Measurements from ENCODE around the gene CUEDC1. TPM values are rescaled to one million over a fixed set of nuclear protein-coding genes. Genes with fewer than 3 reads are reported as not detected.

The CUEDC1 gene
- total RNA-seq, 2 experiments from 2014 or later: 0.29 to 0.40 TPM

- DNase-seq: no peak
- TF ChIP-seq CTCF (IDR thresholded peaks at IDR 0.05): no peak
- Mint-ChIP-seq H3K36me3 (ENCODE audit: low read depth) (no peaks in the 10 kb centered on the region), H3K27me3 (peaks cover 39% of the 10 kb centered on the region), H3K9me3 (no peaks in the 10 kb centered on the region), H3K4me3 (no peak overlapping the region), H3K4me1 (ENCODE audit: low read depth) (peaks cover 12% of the 10 kb centered on the region), H3K27ac (no peak overlapping the region)
- CTCF ChIA-PET: interaction anchor here (1.1 to 3.2 kb wide), 3 partner anchors 19 to 142 kb away, joined by 3 to 10 read pairs (median 8); no protein-coding TSS in a partner anchor
- no peak for ATAC-seq
- intact Hi-C loops (cut with micrococcal nuclease): no loop called here
- POLR2A ChIA-PET: interaction anchor here (0.6 to 1.0 kb wide), 3 partner anchors 45 to 666 kb away, joined by 3 to 4 read pairs (median 3); no protein-coding TSS in a partner anchor
Measured at GRCh38 chr17:57814421-57814820, 140.8 kb downstream of the CUEDC1 start.

DNA sequence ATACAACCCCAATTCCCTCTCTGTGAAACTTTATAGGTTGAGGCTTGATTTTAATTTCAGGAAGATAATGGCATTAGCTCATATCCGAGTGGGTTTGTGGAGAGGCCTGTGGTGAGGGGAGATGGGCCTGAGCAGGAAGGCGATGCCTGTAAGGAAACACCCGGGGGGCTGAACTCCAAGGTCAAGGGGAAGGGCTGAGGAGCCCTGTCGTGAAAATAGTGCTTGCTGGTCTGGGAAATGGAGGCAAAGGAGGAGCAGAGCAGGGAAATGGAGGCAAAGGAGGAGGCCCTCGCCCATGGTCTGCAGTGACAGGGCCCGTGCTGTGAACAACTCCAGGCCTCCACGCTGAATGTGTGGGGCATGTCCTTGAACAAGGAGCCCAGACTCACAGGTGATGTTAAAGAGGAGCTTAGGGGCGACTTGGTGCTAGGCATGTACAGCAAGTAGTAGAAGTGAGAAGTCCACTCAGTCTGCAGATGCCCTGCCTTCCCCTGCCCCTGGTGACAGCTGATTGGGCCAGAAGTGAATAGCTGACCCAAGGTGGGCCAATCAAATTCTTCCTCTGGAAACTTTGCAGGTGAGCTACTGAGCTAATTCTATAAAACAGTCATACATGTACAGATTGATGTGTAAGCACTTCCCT is 143.5 kb downstream of the CUEDC1 start:
- no peak for TF ChIP-seq CTCF (IDR thresholded peaks at IDR 0.05)
- Mint-ChIP-seq H3K27me3 (peaks cover 33% of the 10 kb centered on the region), H3K27ac (no peak overlapping the region), H3K4me1 (ENCODE audit: low read depth) (peaks cover 12% of the 10 kb centered on the region), H3K4me3 (no peak overlapping the region), H3K36me3 (ENCODE audit: low read depth) (no peaks in the 10 kb centered on the region), H3K9me3 (no peaks in the 10 kb centered on the region)
- intact Hi-C loops (cut with micrococcal nuclease): no loop called here
- DNase-seq (no peak), ATAC-seq (no peak)
- CTCF ChIA-PET: interaction anchor here (3.0 to 3.2 kb wide), 2 partner anchors 22 to 28 kb away, joined by 10 to 12 read pairs; no protein-coding TSS in a partner anchor
- POLR2A ChIA-PET: no interaction called here

Other genes starting within 250 kb of the CUEDC1 start
- not detected for gene CCDC182, start 210.1 kb downstream of the CUEDC1 start, total RNA-seq
- 10 to 100 TPM; 69.5 to 70.0 TPM for gene MRPS23, start 105.4 kb downstream of the CUEDC1 start, total RNA-seq
- gene VEZF1, start 32.8 kb upstream of the CUEDC1 start, total RNA-seq: 10 to 100 TPM; 17.9 to 19.6 TPM
- 100 to 1,000 TPM; 333 to 342 TPM for gene SRSF1, start 51.8 kb upstream of the CUEDC1 start, total RNA-seq
- 10 to 100 TPM; 25.6 to 26.1 TPM for gene DYNLL2, start 128.0 kb upstream of the CUEDC1 start, total RNA-seq
- gene OR4D1, start 193.0 kb upstream of the CUEDC1 start, total RNA-seq: under 1 TPM; 0.22 to 0.25 TPM
- not detected for gene OR4D2, start 211.6 kb upstream of the CUEDC1 start, total RNA-seq
- gene EPX, start 237.3 kb upstream of the CUEDC1 start, total RNA-seq: not detected